AG10803 (cell line): ENCODE data around the gene RAE1.

Experiments
- DNase-seq: peaks from one replicate; pipeline ENCODE4 v3.0.0; 2010; ENCODE audit warnings: low read depth
- H3K4me3 ChIP-seq: 2 replicates; pipeline ENCODE4 v1.5.1; 2011; ENCODE audit warnings: mild to moderate bottlenecking, low read length, control low read depth
- TF ChIP-seq, protein P1 (sequence below): conservative IDR thresholded peaks from 2 replicates; pipeline ENCODE4 v1.5.1; 2011; ENCODE audit warnings: mild to moderate bottlenecking, low read length, control low read depth, inconsistent platforms

The RAE1 gene

DNA sequence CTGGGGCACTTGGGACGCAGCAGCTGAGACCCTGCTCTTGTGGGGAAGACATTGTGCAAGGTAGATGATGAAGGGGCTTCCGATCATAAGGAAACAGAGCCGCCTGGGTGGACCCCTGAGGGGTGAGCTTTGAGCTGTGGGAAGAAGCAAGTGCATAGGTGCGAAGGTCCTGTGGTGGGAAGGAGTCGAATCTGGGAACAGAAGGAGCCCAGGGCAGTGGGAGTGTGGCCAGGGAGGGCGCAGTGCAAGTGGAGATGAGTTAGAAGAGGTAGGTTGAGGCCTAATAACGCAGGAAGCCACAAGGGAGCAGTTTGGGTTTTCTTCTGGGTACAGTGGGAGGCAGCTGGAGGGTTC lies 50.5 kb downstream of the RAE1 start:
- TF ChIP-seq, protein P1, sequence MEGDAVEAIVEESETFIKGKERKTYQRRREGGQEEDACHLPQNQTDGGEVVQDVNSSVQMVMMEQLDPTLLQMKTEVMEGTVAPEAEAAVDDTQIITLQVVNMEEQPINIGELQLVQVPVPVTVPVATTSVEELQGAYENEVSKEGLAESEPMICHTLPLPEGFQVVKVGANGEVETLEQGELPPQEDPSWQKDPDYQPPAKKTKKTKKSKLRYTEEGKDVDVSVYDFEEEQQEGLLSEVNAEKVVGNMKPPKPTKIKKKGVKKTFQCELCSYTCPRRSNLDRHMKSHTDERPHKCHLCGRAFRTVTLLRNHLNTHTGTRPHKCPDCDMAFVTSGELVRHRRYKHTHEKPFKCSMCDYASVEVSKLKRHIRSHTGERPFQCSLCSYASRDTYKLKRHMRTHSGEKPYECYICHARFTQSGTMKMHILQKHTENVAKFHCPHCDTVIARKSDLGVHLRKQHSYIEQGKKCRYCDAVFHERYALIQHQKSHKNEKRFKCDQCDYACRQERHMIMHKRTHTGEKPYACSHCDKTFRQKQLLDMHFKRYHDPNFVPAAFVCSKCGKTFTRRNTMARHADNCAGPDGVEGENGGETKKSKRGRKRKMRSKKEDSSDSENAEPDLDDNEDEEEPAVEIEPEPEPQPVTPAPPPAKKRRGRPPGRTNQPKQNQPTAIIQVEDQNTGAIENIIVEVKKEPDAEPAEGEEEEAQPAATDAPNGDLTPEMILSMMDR = no peak
- no peak for DNase-seq
- no peak overlapping the region for H3K4me3 ChIP-seq

DNA sequence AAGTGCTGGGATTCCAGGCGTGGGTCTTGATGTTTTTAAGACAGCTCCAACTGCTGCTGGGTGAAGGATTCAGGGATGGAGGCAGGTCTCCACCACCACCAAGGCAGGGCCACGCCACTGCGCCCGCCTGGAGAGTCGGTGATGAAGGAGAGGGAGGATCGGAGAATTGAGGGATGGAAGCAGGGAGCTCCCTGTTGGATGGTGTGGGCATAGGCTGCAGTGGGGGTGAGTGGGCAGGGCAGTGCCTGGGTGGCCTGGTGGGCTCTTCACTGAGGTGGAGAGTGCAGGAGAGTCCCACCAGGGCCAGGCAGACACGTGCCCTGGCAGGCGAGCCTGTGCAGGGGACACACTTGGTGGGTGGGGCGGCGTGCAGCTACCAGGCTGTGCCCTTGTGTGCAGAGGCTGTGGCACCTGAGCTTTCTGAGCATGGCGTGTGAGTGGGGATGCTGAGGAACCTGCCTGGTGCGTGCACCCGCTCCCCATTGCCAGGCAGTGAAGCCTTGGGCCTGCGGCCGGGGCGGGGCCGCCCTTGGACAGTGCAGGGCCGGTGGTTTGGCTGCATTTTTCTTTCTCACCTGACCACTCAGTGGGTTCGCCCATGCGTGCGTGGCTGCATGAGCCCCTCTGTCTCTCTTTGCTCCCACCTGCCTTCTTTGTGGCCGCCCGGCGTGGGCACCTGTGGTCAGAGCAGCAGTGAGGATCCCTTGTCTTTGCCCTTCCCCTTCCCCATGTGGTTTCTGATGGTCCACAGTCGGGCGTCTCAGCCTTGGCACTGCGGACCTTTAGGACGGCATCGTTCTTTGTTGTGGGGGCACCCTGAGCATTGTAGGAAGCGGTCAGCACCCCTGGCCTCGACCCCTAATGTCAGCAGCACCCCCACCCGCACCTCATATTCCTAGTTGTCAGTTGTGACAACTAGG lies 51.4 kb downstream of the RAE1 start:
- H3K4me3 ChIP-seq = no peak overlapping the region
- TF ChIP-seq, protein P1 = no peak
- no peak for DNase-seq

DNA sequence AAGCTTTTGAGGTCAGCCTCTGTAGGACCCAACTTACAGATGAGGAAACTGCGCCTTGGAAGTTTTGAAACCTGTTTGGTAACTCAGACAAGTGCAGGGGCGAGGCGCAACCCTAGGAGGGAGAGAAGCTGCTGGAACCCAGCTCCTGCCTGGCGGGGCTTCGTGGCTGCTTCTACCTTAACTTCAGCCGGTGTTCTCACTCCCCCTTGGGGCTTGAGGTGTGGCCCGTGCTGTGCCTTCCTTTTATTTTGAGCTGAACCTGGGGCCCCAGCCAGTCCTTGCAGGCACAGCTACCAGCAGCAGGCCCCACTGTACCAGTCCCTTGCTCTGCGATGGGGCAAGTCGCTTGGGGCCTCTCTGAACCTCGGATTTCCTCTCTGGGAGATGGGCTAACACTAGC lies 52.2 kb downstream of the RAE1 start:
- TF ChIP-seq, protein P1 = no peak
- no peak overlapping the region for H3K4me3 ChIP-seq
- no peak for DNase-seq

DNA sequence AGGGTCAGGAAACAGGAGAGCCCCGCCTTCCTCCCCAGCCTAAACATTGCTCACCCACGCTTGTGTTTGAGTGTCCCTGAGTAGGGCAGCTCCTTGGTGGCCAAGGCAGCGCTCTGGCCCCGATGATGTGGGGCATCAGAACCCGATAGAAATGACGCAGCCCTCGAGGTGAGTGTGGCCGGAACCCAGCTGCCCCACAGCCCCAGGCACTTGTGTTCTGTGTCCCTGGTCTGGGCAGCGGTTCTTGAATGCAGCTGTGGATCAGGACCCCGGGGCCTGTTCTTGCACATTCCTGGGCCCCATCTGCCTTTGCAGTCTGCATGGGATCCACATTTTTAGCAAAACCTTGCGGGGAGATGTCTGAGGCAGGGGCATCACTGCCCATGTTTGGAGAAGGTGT lies 53.0 kb downstream of the RAE1 start:
- TF ChIP-seq, protein P1 = no peak
- no peak overlapping the region for H3K4me3 ChIP-seq
- DNase-seq = no peak

DNA sequence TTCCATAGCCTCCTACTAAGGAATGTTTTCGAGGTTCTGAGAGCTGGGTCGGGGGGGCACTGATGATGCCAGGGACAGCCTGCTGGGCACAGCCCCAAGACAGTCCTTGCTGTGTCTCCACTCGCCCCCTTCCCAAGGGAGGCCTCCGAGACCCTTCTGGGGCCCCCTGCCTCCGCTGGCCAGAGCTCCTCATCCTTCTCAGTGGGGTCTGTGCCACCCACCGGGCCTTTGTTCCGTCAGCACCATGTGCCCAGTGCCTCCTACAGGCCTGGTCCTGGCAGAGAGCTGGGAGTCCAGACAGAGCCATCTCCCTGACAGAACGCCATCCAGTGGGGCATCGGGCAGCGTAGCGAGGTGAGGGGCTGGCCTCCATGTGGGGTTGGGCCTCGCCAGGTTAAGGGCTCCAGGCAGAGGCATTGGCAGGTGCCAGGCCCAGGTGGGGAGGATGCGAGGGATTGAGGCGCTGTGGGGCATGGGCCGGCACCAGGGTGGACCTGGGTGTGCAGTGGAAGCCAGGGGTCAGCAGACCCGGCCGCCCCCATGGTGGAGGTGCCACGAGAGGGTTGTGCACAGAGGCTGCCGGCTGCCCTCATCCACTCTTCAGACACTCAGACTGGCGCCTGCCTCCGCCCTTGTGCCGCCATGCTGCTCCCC lies 53.5 kb downstream of the RAE1 start:
- TF ChIP-seq, protein P1 = no peak
- DNase-seq = no peak
- no peak overlapping the region for H3K4me3 ChIP-seq

DNA sequence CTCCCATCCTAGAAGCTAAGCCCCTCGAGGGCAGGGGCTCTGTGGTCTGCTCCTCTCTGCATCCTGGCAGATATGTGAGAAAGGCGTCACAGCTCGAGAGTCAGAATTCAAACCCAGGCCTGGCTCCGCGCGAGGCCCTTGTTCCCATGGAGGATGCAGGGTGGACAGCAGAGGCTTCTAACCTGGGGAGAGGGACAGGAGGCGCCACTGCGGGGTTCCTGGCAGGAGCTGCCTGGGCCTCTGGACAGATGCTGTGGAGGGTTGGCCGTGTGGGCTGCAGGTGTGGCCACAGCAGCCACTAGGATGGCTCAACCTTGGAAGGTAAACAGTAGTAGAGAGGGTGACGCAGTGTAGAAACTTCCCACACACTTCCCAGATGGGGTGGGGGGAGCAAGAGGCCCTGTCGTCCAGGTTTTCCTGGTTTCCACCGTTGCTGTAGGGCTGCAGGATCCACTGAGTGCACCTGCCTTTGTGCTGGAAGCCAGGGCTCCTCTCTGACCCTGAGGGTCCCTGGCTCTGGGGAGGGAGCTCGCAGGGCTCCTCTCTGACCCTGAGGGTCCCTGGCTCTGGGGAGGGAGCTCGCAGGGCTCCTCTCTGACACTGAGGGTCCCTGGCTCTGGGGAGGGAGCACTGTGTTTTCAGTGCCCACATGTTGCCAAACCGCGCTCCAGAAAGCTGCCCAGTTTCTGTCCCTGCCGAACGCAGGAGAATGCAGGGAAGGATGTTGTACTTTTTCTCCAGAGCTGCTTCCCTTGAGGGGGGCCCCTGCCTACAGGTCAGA lies 54.4 kb downstream of the RAE1 start:
- DNase-seq = no peak
- TF ChIP-seq, protein P1 = no peak
- no peak overlapping the region for H3K4me3 ChIP-seq
